GM12801 (cell line): ENCODE data around the gene MAST4.

Experiments
- TF ChIP-seq, protein P1 (sequence below): IDR thresholded peaks from one replicate; pipeline ENCODE4 v1.5.1; 2011; ENCODE audit warnings: control low read depth; ENCODE audit not compliant: insufficient read length; ENCODE audit errors: extremely low read depth

MAST4 gene

DNA sequence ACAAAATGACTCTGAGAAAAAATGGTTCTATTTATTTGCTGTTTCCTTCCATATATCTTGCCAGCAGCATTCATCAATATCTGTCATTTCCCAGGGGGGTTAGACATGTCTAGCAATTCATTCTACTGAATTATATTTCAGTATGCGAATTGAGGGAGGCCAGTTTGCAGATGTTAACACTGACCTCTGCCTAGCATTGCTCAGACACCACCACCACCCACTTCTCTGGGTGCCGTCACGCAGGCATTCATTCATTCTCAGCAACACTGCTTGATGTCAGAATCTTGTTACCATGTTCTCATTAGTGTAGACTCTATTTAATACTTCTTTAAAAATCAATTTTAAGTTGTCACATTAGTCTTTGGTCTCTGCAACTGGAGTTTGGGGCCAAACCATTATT, 181.7 kb downstream of the MAST4 start:
- TF ChIP-seq, protein P1, sequence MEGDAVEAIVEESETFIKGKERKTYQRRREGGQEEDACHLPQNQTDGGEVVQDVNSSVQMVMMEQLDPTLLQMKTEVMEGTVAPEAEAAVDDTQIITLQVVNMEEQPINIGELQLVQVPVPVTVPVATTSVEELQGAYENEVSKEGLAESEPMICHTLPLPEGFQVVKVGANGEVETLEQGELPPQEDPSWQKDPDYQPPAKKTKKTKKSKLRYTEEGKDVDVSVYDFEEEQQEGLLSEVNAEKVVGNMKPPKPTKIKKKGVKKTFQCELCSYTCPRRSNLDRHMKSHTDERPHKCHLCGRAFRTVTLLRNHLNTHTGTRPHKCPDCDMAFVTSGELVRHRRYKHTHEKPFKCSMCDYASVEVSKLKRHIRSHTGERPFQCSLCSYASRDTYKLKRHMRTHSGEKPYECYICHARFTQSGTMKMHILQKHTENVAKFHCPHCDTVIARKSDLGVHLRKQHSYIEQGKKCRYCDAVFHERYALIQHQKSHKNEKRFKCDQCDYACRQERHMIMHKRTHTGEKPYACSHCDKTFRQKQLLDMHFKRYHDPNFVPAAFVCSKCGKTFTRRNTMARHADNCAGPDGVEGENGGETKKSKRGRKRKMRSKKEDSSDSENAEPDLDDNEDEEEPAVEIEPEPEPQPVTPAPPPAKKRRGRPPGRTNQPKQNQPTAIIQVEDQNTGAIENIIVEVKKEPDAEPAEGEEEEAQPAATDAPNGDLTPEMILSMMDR: no peak

DNA sequence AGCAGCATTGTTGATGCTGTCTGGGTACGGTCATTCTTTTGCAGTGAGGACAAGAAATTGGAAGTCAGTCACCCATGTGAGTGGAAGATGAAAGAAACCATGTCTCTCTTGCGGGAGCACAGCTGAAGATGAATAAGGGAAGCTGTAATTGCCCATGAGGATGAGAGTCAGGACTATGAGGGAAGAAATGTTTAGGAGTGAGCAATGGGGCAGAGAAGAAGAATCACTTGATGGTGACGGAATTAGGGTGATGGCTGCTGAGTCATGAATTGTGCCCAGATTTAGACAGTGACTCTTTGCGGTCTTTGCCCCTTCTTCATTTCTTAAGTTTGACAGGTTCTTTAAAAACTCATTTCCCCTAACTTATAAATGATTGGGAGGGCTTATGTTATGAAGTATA, 183.3 kb downstream of the MAST4 start:
- TF ChIP-seq, protein P1: no peak

DNA sequence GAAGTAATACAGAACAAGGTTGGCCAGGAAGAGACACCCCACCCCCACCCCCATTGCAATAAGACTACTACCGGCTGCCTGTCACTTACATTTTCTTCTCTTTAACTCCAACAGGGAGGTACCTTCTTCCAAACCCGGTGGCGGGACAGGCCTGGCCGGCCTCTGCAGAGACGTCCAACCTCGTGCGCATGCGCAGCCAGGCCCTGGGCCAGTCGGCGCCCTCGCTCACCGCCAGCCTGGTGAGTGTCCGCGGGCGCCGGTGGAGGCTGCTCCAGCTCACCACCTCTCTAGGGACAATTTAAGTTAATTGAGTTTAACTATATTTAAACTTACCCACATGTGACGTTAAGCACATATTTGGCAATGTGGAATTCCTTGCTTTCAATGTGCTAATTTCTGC, 192.4 kb downstream of the MAST4 start:
- TF ChIP-seq, protein P1: no peak

DNA sequence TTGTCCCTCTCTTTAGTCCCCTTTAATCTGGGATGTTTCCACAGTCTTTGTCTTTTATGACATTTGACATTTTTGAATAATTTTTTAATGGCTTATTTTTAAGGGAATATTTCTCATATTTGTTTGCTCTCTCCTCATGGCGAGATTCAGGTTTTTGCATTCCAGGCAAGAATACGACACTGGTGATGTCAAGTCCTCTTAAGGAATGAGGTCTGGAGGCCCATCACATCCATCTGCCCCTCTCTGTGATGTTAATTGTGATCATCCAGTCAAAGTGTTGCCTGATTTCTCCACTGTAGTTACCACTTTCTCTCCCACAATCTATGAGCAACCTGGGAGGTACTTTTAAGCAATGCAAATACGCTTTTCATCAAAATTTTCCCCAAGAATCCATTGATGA, 193.2 kb downstream of the MAST4 start:
- TF ChIP-seq, protein P1: no peak

DNA sequence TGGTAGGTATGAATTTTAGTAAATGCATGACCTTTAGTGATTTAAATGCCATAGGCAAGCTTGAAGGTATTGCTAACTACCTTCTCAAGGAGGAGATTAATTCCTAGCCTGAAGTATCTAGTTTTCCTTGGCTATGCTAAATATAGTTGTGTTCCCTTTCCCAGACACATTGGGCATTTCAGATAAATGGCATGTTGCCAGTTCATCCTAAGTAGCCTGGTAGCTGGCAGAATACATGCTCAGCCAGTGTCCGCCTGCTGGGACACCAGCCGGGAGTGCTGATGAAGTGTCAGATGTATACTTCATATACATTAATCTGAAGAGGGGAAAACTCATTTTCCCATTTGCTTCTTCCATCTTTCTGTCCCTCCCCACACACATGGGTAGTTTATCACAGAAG, 196.9 kb downstream of the MAST4 start:
- TF ChIP-seq, protein P1: no peak

DNA sequence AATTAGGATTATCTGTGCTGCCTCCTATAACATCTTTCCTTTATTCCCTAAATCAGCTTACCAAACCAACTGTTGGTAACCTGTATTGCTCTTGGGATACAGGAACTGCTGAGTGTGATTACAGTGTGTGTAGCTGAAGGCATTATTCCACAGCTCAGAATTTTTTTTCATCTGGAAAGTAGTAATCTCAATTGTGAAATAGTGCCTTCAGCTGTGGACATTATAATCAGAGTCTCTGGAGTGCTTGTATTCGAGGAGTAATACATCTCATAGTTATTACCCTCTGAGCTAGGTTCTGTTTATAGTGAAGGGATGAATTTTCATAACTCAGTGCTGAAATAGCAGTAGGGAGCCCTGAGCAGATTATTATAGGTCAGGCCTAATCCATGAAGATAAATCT, 199.5 kb downstream of the MAST4 start:
- TF ChIP-seq, protein P1: no peak

DNA sequence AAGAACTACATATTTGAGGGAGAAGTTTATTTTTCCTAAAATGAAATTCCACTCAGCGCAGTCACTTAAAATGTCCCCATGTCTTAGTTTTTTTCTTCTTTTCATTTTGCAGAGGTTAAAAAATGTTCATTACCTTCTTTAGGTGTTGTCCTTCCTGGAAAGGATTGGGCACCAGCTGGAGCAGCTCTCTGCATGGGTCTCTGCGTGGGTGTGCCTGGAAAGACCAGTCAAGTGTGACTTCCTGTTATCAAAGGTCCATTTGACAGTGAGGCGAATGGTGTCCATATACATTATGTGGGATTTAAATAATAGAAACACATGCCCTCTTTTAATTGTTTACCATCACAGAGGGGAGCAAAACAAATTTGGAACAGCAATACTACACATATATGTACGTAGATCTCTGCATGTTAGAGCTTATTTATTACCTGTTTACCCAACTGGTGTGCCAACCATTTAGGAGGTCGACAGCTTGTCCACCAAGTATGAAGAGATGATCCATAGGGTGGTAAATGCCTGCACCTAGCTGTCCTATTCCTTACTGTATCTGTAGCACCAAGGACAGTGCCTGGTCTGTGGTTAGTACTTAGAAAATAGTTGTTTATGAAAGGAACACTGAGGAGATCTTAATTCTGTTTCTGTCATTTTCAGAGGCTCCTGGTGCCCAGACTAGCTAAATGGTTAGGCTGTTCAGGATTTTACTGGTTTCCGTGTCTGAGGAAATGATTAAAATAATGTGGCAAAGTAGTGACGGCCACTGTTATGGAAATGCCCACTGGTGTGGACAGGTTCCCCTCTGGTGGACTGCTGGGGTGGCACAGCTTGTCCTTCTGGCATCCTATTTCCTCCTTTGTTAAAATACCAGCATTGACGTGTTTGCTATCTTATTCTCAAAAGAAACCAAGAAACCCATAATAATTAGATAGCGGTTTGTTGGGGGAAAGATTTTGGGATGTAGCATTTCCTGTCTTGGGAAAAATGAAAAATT, 200.4 kb downstream of the MAST4 start:
- TF ChIP-seq, protein P1: no peak
